ENCODE results near the gene BACH2.

GRCh38 chr6:90343576-90343975 is 46.9 kb upstream of the BACH2 start:
- TF ChIP-seq TAF1 (IDR thresholded peaks at IDR 0.05; ENCODE audit: borderline replicate concordance, low read depth, low read length) (no peak), POLR2A (IDR thresholded peaks at IDR 0.05; ENCODE audit: low read depth, low read length) (no peak), POLR2AphosphoS5 (IDR thresholded peaks at IDR 0.05; ENCODE audit: low read depth, low read length) (no peak)

Data from GM12892 (cell line).